HT1080 (cell line): ENCODE results near the gene ZNF432. TPM values are rescaled to one million over a fixed set of nuclear protein-coding genes. Genes with fewer than 3 reads are reported as not detected.

ENCODE experiments used
- DNase-seq: peaks from one replicate; pipeline ENCODE4 v3.0.0-alpha.2; 2015; ENCODE audit warnings: low read depth
- total RNA-seq: library from RNA; depleted of rRNA; stranded (reverse); fragments of >200 nt; shearing (Covaris generic); gene quantifications from 2 replicates; pipeline ENCODE4 v1.2.3, GENCODE V29; 2014; rRNA removed

ZNF432 gene
- total RNA-seq, 1 experiment from 2014 or later, result 3.3 TPM

- no peak for DNase-seq
These were observed 38.0 kb downstream of the ZNF432 start for GRCh38 chr19:52010674-52011073.

- peak; percentile 73 for DNase-seq
These were observed 40.7 kb downstream of the ZNF432 start, which contains the start of gene ZNF615 for GRCh38 chr19:52007806-52008557. TSS of gene ZNF615 (minus strand) at chr19:52008211. CDS start at chr19:52003711, 4,500 bp downstream.

- no peak for DNase-seq
These were observed 41.2 kb downstream of the ZNF432 start for GRCh38 chr19:52007451-52007805.

GRCh38 chr19:51994048-51994644 lies 54.5 kb downstream of the ZNF432 start:
- DNase-seq, result no peak

- DNase-seq, result no peak
These were observed 55.2 kb downstream of the ZNF432 start for GRCh38 chr19:51993422-51993821.

GRCh38 chr19:51986309-51987291 lies 62.0 kb downstream of the ZNF432 start, which contains the start of gene ZNF350:
TSS of gene ZNF350 (minus strand) at chr19:51986840. CDS start at chr19:51974360, 12,480 bp downstream.
- DNase-seq, result peak; percentile 90

- no peak for DNase-seq
These were observed 65.3 kb downstream of the ZNF432 start for GRCh38 chr19:51983361-51983760.

Other genes starting within 250 kb of the ZNF432 start
- 2.5 and 3.0 TPM in 2 replicates for gene ZNF577, start 160.9 kb downstream of the ZNF432 start, total RNA-seq
- 5.5 and 7.4 TPM in 2 replicates for gene ZNF649, start 143.8 kb downstream of the ZNF432 start, total RNA-seq
- gene ZNF613, start 121.4 kb downstream of the ZNF432 start, total RNA-seq, result 5.4 and 9.0 TPM in 2 replicates
- gene ZNF350, start 62.0 kb downstream of the ZNF432 start, total RNA-seq, result 3.9 and 5.8 TPM in 2 replicates
- 2.5 and 7.9 TPM in 2 replicates for gene ZNF615, start 40.6 kb downstream of the ZNF432 start, total RNA-seq
- 8.9 and 9.1 TPM in 2 replicates for gene ZNF614, start 20.5 kb downstream of the ZNF432 start, total RNA-seq
- gene ZNF841, start 46.9 kb upstream of the ZNF432 start, total RNA-seq, result 4.8 and 5.8 TPM in 2 replicates
- 3.8 and 5.6 TPM in 2 replicates for gene ZNF616, start 91.1 kb upstream of the ZNF432 start, total RNA-seq
- 1.0 and 1.9 TPM in 2 replicates for gene ZNF836, start 122.8 kb upstream of the ZNF432 start, total RNA-seq
- gene PPP2R1A, start 141.2 kb upstream of the ZNF432 start, total RNA-seq, result 162 and 195 TPM in 2 replicates
- gene ZNF766, start 220.7 kb upstream of the ZNF432 start, total RNA-seq, result 8.8 and 8.9 TPM in 2 replicates
- gene ZNF480, start 248.3 kb upstream of the ZNF432 start, total RNA-seq, result 8.7 and 9.8 TPM in 2 replicates